Measurements from ENCODE around the gene SLC1A1.

The SLC1A1 gene

DNA sequence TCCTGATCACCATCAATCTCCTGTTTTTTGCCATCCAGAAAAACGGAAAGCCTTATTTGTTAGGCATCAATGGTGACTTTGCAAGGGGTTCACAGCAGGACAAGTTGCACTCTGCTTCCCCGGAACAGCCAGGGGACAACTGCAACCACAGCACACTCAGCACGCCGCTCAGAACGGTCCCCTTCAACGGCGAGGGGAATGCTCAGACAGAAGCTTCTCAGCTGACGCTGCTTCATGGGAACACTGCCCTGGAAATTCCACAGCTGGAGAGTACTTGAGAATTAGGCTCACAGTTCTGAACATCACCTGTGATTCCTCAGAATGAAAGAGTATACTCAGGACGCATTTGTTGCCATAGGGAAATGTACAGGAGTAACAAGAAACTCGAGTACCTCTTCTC is 131.7 kb downstream of the SLC1A1 start:
- no peak for DNase-seq

DNA sequence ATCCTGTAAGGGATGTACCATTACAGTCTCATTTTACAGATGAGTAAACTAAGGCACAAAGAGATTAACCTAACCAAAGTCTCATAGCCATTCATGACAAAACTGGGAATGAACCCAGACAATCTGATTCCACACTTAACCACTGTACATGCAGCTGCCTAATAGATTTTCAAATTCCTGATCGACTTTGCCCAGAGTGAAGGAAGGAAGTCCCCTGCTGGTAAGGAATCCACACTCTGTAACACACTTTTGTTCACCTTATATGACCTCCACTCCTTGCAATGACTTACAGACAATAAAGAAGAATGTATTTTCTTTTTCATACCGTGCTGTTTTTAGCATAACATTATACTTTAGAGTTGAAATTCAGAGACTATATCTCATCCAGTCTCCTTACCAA is 140.6 kb downstream of the SLC1A1 start:
- DNase-seq: no peak
